Urinary bladder (tissue), 4 donors: ENCODE data around the gene PLPP2. TPM values are rescaled to one million over a fixed set of nuclear protein-coding genes. Genes with fewer than 3 reads are reported as not detected.
"Not testable (repeated sequence)": the region's sequence is repeated elsewhere in the genome, so short reads cannot be mapped to it uniquely, and the experiment has no call there.

Experiments used
- DNase-seq: peaks from one replicate; pipeline ENCODE4 v3.0.0-alpha.2; 2015; ENCODE audit errors: extremely low spot score
- H3K27ac ChIP-seq: one replicate; pipeline ENCODE4 v1.5.1; 2013; ENCODE audit warnings: low read depth, mild to moderate bottlenecking, moderate library complexity
- H3K36me3 ChIP-seq: one replicate; pipeline ENCODE4 v1.6.1; 2013; ENCODE audit warnings: mild to moderate bottlenecking, moderate library complexity; ENCODE audit not compliant: insufficient read depth
- H3K4me1 ChIP-seq: one replicate; pipeline ENCODE4 v1.6.1; 2013; ENCODE audit warnings: mild to moderate bottlenecking, moderate library complexity; ENCODE audit not compliant: insufficient read depth
- H3K4me3 ChIP-seq: one replicate; pipeline ENCODE4 v1.5.1; 2013; ENCODE audit warnings: low read depth, low read length
- WGBS: extraction: QIAGEN DNeasy Blood & Tissue Kit; methylation state at CpG from one replicate; pipeline ENCODE4 v1.1.7; 2013; 5-methylcytosine and 5-hydroxymethylcytosine counted together
- polyA plus RNA-seq: library from polyadenylated mRNA; stranded (reverse); fragments of 200-250 nt; gene quantifications from one replicate; pipeline ENCODE4 v1.2.3, GENCODE V29; 2013
- total RNA-seq: library from RNA; depleted of rRNA; stranded (reverse); fragments of >200 nt; gene quantifications from one replicate; pipeline ENCODE4 v1.2.3, GENCODE V29; 2014
- donor health status: healthy with polysubstance abuse.
- donor health status: healthy.

PLPP2 gene
- total and polyA plus RNA-seq, 2 donors: 7.8 to 17.5 TPM

- 62% methylated on average over 12 of the region's 12 CpGs for WGBS
- DNase-seq: no peak
- Histone ChIP-seq H3K27ac (no peak overlapping the region), H3K4me3 (no peak overlapping the region), H3K4me1 (no peaks in the 10 kb centered on the region), H3K36me3 (no peaks in the 10 kb centered on the region)
These were observed 10.6 kb downstream of the PLPP2 start for GRCh38 chr19:280541-281009.

GRCh38 chr19:279656-280055, 11.5 kb downstream of the PLPP2 start:
- WGBS: 84% methylated on average over 10 of the region's 10 CpGs
- no peak overlapping the region for H3K27ac ChIP-seq
- no peak overlapping the region for H3K4me3 ChIP-seq
- H3K4me1 ChIP-seq: no peaks in the 10 kb centered on the region
- no peak for DNase-seq
- H3K36me3 ChIP-seq: no peaks in the 10 kb centered on the region

- Histone ChIP-seq H3K36me3 (no peaks in the 10 kb centered on the region), H3K4me3 (no peak overlapping the region), H3K4me1 (no peaks in the 10 kb centered on the region), H3K27ac (no peak overlapping the region)
- no peak for DNase-seq
- 84% methylated on average over 8 of the region's 8 CpGs for WGBS
These were observed 12.0 kb downstream of the PLPP2 start for GRCh38 chr19:279231-279630.

GRCh38 chr19:277581-278165, 13.5 kb downstream of the PLPP2 start:
- WGBS: 34% methylated on average over 21 of the region's 21 CpGs
- no peak for DNase-seq
- no peaks in the 10 kb centered on the region for H3K36me3 ChIP-seq
- H3K4me3 ChIP-seq: no peak overlapping the region
- H3K27ac ChIP-seq: no peak overlapping the region
- H3K4me1 ChIP-seq: no peaks in the 10 kb centered on the region

- no peaks in the 10 kb centered on the region for H3K4me1 ChIP-seq
- no peak overlapping the region for H3K27ac ChIP-seq
- H3K4me3 ChIP-seq: no peak overlapping the region
- DNase-seq: no peak
- WGBS: 78% methylated on average over 7 of the region's 7 CpGs
- no peaks in the 10 kb centered on the region for H3K36me3 ChIP-seq
These were observed 14.1 kb downstream of the PLPP2 start for GRCh38 chr19:277131-277530.

GRCh38 chr19:275958-276646, 15.1 kb downstream of the PLPP2 start:
- Histone ChIP-seq H3K4me3 (no peak overlapping the region), H3K36me3 (no peaks in the 10 kb centered on the region), H3K27ac (no peak overlapping the region), H3K4me1 (no peaks in the 10 kb centered on the region)
- DNase-seq: no peak
- 87% methylated on average over 19 of the region's 19 CpGs for WGBS

- DNase-seq: no peak
- Histone ChIP-seq H3K36me3 (no peaks in the 10 kb centered on the region), H3K4me3 (no peak overlapping the region), H3K27ac (no peak overlapping the region), H3K4me1 (no peaks in the 10 kb centered on the region)
- WGBS: 89% methylated on average over 9 of the region's 9 CpGs
These were observed 16.2 kb downstream of the PLPP2 start for GRCh38 chr19:275000-275399.

GRCh38 chr19:273393-273792, 17.8 kb downstream of the PLPP2 start:
- H3K4me3 ChIP-seq: no peak overlapping the region
- 82% methylated on average over 6 of the region's 6 CpGs for WGBS
- H3K27ac ChIP-seq: no peak overlapping the region
- DNase-seq: no peak
- H3K4me1 ChIP-seq: no peaks in the 10 kb centered on the region
- no peaks in the 10 kb centered on the region for H3K36me3 ChIP-seq

GRCh38 chr19:271856-272255, 19.3 kb downstream of the PLPP2 start:
- WGBS: 67% methylated on average over 6 of the region's 6 CpGs
- no peak overlapping the region for H3K27ac ChIP-seq
- no peak for DNase-seq
- H3K4me1 ChIP-seq: no peaks in the 10 kb centered on the region
- H3K36me3 ChIP-seq: no peaks in the 10 kb centered on the region
- H3K4me3 ChIP-seq: no peak overlapping the region

- 66% methylated on average over 9 of the region's 12 CpGs for WGBS
- not testable (repeated sequence) for DNase-seq, H3K36me3 ChIP-seq, H3K4me3 ChIP-seq, H3K4me1 ChIP-seq, H3K27ac ChIP-seq
These were observed 20.4 kb downstream of the PLPP2 start for GRCh38 chr19:270766-271318.

- H3K36me3 ChIP-seq: no peaks in the 10 kb centered on the region
- H3K4me3 ChIP-seq: no peak overlapping the region
- DNase-seq: no peak
- H3K4me1 ChIP-seq: no peaks in the 10 kb centered on the region
- no peak overlapping the region for H3K27ac ChIP-seq
These were observed 22.0 kb downstream of the PLPP2 start for GRCh38 chr19:269241-269640.

- Histone ChIP-seq H3K4me3 (no peak overlapping the region), H3K27ac (no peak overlapping the region), H3K36me3 (no peaks in the 10 kb centered on the region), H3K4me1 (no peaks in the 10 kb centered on the region)
- DNase-seq: no peak
- WGBS: 86% methylated on average over 1 of the region's 1 CpG
These were observed 29.1 kb downstream of the PLPP2 start for GRCh38 chr19:262125-262524.

GRCh38 chr19:256804-257203, 34.4 kb downstream of the PLPP2 start:
- DNase-seq: not testable (repeated sequence)
- 67% methylated on average over 3 of the region's 3 CpGs for WGBS

GRCh38 chr19:252421-253186, 38.6 kb downstream of the PLPP2 start:
- not testable (repeated sequence) for H3K36me3 ChIP-seq, DNase-seq, H3K4me3 ChIP-seq, H3K4me1 ChIP-seq, H3K27ac ChIP-seq
- 46% methylated on average over 7 of the region's 7 CpGs for WGBS

More at GRCh38 chr19:256804-257203, 34.4 kb downstream of the PLPP2 start:
- H3K4me3 ChIP-seq, H3K36me3 ChIP-seq, H3K4me1 ChIP-seq, H3K27ac ChIP-seq: not testable (repeated sequence)
